Measurements from ENCODE around the gene TSEN15. TPM values are rescaled to one million over a fixed set of nuclear protein-coding genes. Genes with fewer than 3 reads are reported as not detected.
A peak's percentile ranks its signal among the peaks of the same experiment; 100 is the strongest.

Gene TSEN15
- total and polyA plus RNA-seq, 9 of the 15 experiments (the other 6 are each of a cell fraction or from before 2014, with no cell fraction given): 25.6 to 121 (median 91.3) TPM

GRCh38 chr1:184078564-184079249, 27.2 kb downstream of the TSEN15 start:
- WGBS (ENCODE audit: insufficient coverage, low coverage, missing lambda C conversion rate): 47% methylated on average over 2 of the region's 2 CpGs
- in situ Hi-C loops (cut with MboI): loop anchor here (25.0 kb wide), 1 partner anchor 584 kb away; no protein-coding TSS in a partner anchor
- no peak for ATAC-seq

More at GRCh38 chr1:184078564-184079249, 27.2 kb downstream of the TSEN15 start:
- no peaks in the 10 kb centered on the region for H3K4me1 ChIP-seq (replicated peaks in 1 of 2; ENCODE audit: control insufficient read depth in 2 of 2, insufficient read depth in 2 of 2, low read length in 2 of 2)
- H3K9me1 ChIP-seq (ENCODE audit: control insufficient read depth, insufficient read depth, low read length): no peaks in the 10 kb centered on the region
- no peaks in the 10 kb centered on the region for H3K79me2 ChIP-seq (ENCODE audit: control insufficient read depth, insufficient read depth, low read length)
- no peaks in the 10 kb centered on the region for H3K27me3 ChIP-seq (ENCODE audit: control insufficient read depth in 2 of 2, insufficient read depth in 2 of 2, low read length in 2 of 2)
- TF ChIP-seq MBD2 (IDR thresholded peaks at IDR 0.05; ENCODE audit: borderline replicate concordance, low read depth) (no peak), ZNF316 (IDR thresholded peaks at IDR 0.05) (peak; percentile 79), TAF1 (IDR thresholded peaks at IDR 0.05; ENCODE audit: control insufficient read depth, extremely low read depth, insufficient read depth, low read length, severe bottlenecking) (no peak), MAFF (IDR thresholded peaks at IDR 0.05; ENCODE audit: low read length) (0 out of 2 replicates have a peak, but pooled peaks have one; percentile 29), MAFG (tag; conservative IDR thresholded peaks at IDR 0.05) (peak; percentile 38; the same call in 1 of the 2 replicates), CHAMP1 (IDR thresholded peaks at IDR 0.05) (no peak), BMI1 (IDR thresholded peaks at IDR 0.05; ENCODE audit: low read length) (no peak), MAFK (IDR thresholded peaks at IDR 0.05; ENCODE audit: low read length) (peak; percentile 32; the same call in 1 of the 2 replicates), C11orf30 (IDR thresholded peaks at IDR 0.05; ENCODE audit: low read depth) (peak; percentile 65; the same call in 1 of the 2 replicates), KDM5B (IDR thresholded peaks at IDR 0.05; ENCODE audit: insufficient replicate concordance, low read depth, low read length) (no peak)
- no peak overlapping the region for H3K9ac ChIP-seq (ENCODE audit: insufficient read depth in 1 of 2, low read depth in 2 of 2, low read length in 2 of 2)
- FAIRE-seq: no peak
- H2AFZ ChIP-seq (ENCODE audit: low read depth, low read length): no peak overlapping the region
- ChIA-PET CTCF (ENCODE audit: low intra/inter-chr PET ratio) (interaction anchor here (0.6 kb wide), 1 partner anchor 473 kb away, joined by 3 read pairs; no protein-coding TSS in a partner anchor), POLR2A (interaction anchor here (1.2 kb wide), 1 partner anchor 10 kb away, joined by 3 read pairs; no protein-coding TSS in a partner anchor)
- no peak for DNase-seq (ENCODE audit: extremely low read depth in 1 of 4, low spot score in 3 of 4)
- no peak overlapping the region for H3K4me3 ChIP-seq
- intact Hi-C loops (cut with micrococcal nuclease): loop anchor here (5.0 to 10.0 kb wide), 2 partner anchors 486 to 584 kb away; no protein-coding TSS in a partner anchor
- H3K27ac ChIP-seq (ENCODE audit: extremely low read depth, low read depth, low read length): no peak overlapping the region
- H3K4me2 ChIP-seq (ENCODE audit: insufficient read depth, low read length): no peak overlapping the region
- no peaks in the 10 kb centered on the region for H4K20me1 ChIP-seq (replicated peaks; ENCODE audit: control insufficient read depth, insufficient read depth, low read length)
- no peaks in the 10 kb centered on the region for H3K9me3 ChIP-seq (replicated peaks; ENCODE audit: control insufficient read depth, insufficient read depth, low read depth, low read length)
- peaks cover 4% of the 10 kb centered on the region for H3K36me3 ChIP-seq (ENCODE audit: control insufficient read depth, insufficient read depth, low read length)
- BruUV-seq (replicated peaks): no TSS peak

All from K562 (cell line).